ENCODE data around the gene PSPC1. TPM values are rescaled to one million over a fixed set of nuclear protein-coding genes. Genes with fewer than 3 reads are reported as not detected.

PSPC1 gene
- total RNA-seq, 1 experiment from 2014 or later: 124 TPM

- ChIA-PET POLR2A (interaction anchor here (0.8 kb wide), 1 partner anchor 97 kb away, joined by 5 read pairs; the partner anchor contains the start of gene ZMYM5), CTCF (no interaction called here)
- Mint-ChIP-seq H3K4me1 (ENCODE audit: low read depth, unreplicated experiment) (peaks cover 10% of the 10 kb centered on the region), H3K4me3 (ENCODE audit: unreplicated experiment) (no peak overlapping the region), H3K9me3 (ENCODE audit: unreplicated experiment) (no peaks in the 10 kb centered on the region), H3K36me3 (ENCODE audit: insufficient read depth, unreplicated experiment) (peaks cover 92% of the 10 kb centered on the region), H3K27ac (ENCODE audit: unreplicated experiment) (no peak overlapping the region), H3K27me3 (ENCODE audit: insufficient read depth, unreplicated experiment) (no peaks in the 10 kb centered on the region)
- no peaks in the 10 kb centered on the region for H3K9me3 ChIP-seq
- H3K4me3 ChIP-seq (ENCODE audit: low read depth, low read length): no peak overlapping the region
- DNase-seq: peak in 1 of 2 experiments; percentile 47
- no peaks in the 10 kb centered on the region for H3K27me3 ChIP-seq (replicated peaks; ENCODE audit: control insufficient read depth, insufficient read depth, low read length)
- BruUV-seq (replicated peaks): no TSS peak
- intact Hi-C loops (cut with micrococcal nuclease; ENCODE audit: unreplicated experiment): no loop called here
- no peak for TF ChIP-seq CTCF (IDR thresholded peaks at IDR 0.05; ENCODE audit: insufficient read depth in 1 of 2, low read depth in 1 of 2, low read length in 1 of 2, severe bottlenecking in 1 of 2, unreplicated experiment in 1 of 2)
- H3K36me3 ChIP-seq (ENCODE audit: control insufficient read depth, insufficient read depth, low read length): no peaks in the 10 kb centered on the region
- H3K4me1 ChIP-seq: no peaks in the 10 kb centered on the region
These were observed 16.2 kb downstream of the PSPC1 start for GRCh38 chr13:19766591-19766990.

GRCh38 chr13:19764237-19764636 is 18.5 kb downstream of the PSPC1 start:
- H3K4me3 ChIP-seq (ENCODE audit: low read depth, low read length): no peak overlapping the region
- H3K27me3 ChIP-seq (replicated peaks; ENCODE audit: control insufficient read depth, insufficient read depth, low read length): no peaks in the 10 kb centered on the region
- CTCF ChIA-PET: interaction anchor here (1.7 kb wide), 1 partner anchor 54 kb away, joined by 4 read pairs; no protein-coding TSS in a partner anchor
- no TSS peak for BruUV-seq (replicated peaks)
- DNase-seq: no peak
- H3K4me1 ChIP-seq: no peaks in the 10 kb centered on the region
- Mint-ChIP-seq H3K9me3 (ENCODE audit: unreplicated experiment) (no peaks in the 10 kb centered on the region), H3K4me1 (ENCODE audit: low read depth, unreplicated experiment) (peaks cover 10% of the 10 kb centered on the region), H3K4me3 (ENCODE audit: unreplicated experiment) (no peak overlapping the region), H3K27me3 (ENCODE audit: insufficient read depth, unreplicated experiment) (no peaks in the 10 kb centered on the region), H3K36me3 (ENCODE audit: insufficient read depth, unreplicated experiment) (peaks cover 93% of the 10 kb centered on the region), H3K27ac (ENCODE audit: unreplicated experiment) (no peak overlapping the region)
- H3K9me3 ChIP-seq: no peaks in the 10 kb centered on the region
- POLR2A ChIA-PET: no interaction called here
- no peak for TF ChIP-seq CTCF (IDR thresholded peaks at IDR 0.05; ENCODE audit: insufficient read depth in 1 of 2, low read depth in 1 of 2, low read length in 1 of 2, severe bottlenecking in 1 of 2, unreplicated experiment in 1 of 2)
- intact Hi-C loops (cut with micrococcal nuclease; ENCODE audit: unreplicated experiment): no loop called here
- H3K36me3 ChIP-seq (ENCODE audit: control insufficient read depth, insufficient read depth, low read length): no peaks in the 10 kb centered on the region

- H3K4me1 Mint-ChIP-seq (ENCODE audit: low read depth, unreplicated experiment): peaks cover 10% of the 10 kb centered on the region
- H3K36me3 ChIP-seq (ENCODE audit: control insufficient read depth, insufficient read depth, low read length): no peaks in the 10 kb centered on the region
- H3K27me3 ChIP-seq (replicated peaks; ENCODE audit: control insufficient read depth, insufficient read depth, low read length): no peaks in the 10 kb centered on the region
- no peak overlapping the region for H3K4me3 Mint-ChIP-seq (ENCODE audit: unreplicated experiment)
- H3K27ac Mint-ChIP-seq (ENCODE audit: unreplicated experiment): no peak overlapping the region
- no peak for DNase-seq
- no peak overlapping the region for H3K4me3 ChIP-seq (ENCODE audit: low read depth, low read length)
- POLR2A ChIA-PET: no interaction called here
- no TSS peak for BruUV-seq (replicated peaks)
- no peaks in the 10 kb centered on the region for H3K4me1 ChIP-seq
- CTCF ChIA-PET: interaction anchor here (1.7 kb wide), 1 partner anchor 55 kb away, joined by 4 read pairs; no protein-coding TSS in a partner anchor
- H3K9me3 Mint-ChIP-seq (ENCODE audit: unreplicated experiment): no peaks in the 10 kb centered on the region
- TF ChIP-seq CTCF (IDR thresholded peaks at IDR 0.05; ENCODE audit: insufficient read depth in 1 of 2, low read depth in 1 of 2, low read length in 1 of 2, severe bottlenecking in 1 of 2, unreplicated experiment in 1 of 2): no peak
- H3K36me3 Mint-ChIP-seq (ENCODE audit: insufficient read depth, unreplicated experiment): peaks cover 93% of the 10 kb centered on the region
- intact Hi-C loops (cut with micrococcal nuclease; ENCODE audit: unreplicated experiment): no loop called here
- H3K9me3 ChIP-seq: no peaks in the 10 kb centered on the region
- no peaks in the 10 kb centered on the region for H3K27me3 Mint-ChIP-seq (ENCODE audit: insufficient read depth, unreplicated experiment)
These were observed 19.1 kb downstream of the PSPC1 start for GRCh38 chr13:19763618-19764017.
